Activated CD8-positive, alpha-beta T cell treated with anti-CD3 and anti-CD28 coated beads, Interleukin-2, amount 10 ng/mL, durations not matched to agents 7 days and 5 days (primary cell): ENCODE results near the gene PKDCC. TPM values are rescaled to one million over a fixed set of nuclear protein-coding genes. Genes with fewer than 3 reads are reported as not detected.
"Not testable (repeated sequence)": the region's sequence is repeated elsewhere in the genome, so short reads cannot be mapped to it uniquely, and the experiment has no call there.

Source experiments
- ATAC-seq: fragments of 150-1000 bp; cut with Tn5 transposase; one replicate; pipeline ENCODE4 v1.10.0; 2021; ENCODE audit warnings: moderate library complexity
- CTCF ChIA-PET: fragments of 350-600 bp; sonication (Branson Sonifier 250); formaldehyde crosslinking; loops from one replicate; lab custom pipeline; 2021; ENCODE audit warnings: antibody characterized with exemption; lab: Charles Lee
- POLR2A ChIA-PET: fragments of 350-600 bp; sonication (Branson Sonifier 250); formaldehyde crosslinking; loops from one replicate; lab custom pipeline; 2021; ENCODE audit warnings: antibody characterized with exemption; lab: Charles Lee
- DNase-seq: peaks from one replicate; pipeline ENCODE4 v3.0.0-alpha.2; 2020
- H3K27ac Mint-ChIP-seq: one replicate; pipeline ENCODE4 v1.8.0; 2021; ENCODE audit warnings: mild to moderate bottlenecking, mixed read lengths
- H3K27me3 Mint-ChIP-seq: one replicate; pipeline ENCODE4 v1.8.0; 2021; ENCODE audit warnings: low read depth, mixed read lengths
- H3K36me3 Mint-ChIP-seq: one replicate; pipeline ENCODE4 v1.8.0; 2021; ENCODE audit warnings: low read depth, mixed read lengths
- H3K4me1 Mint-ChIP-seq: one replicate; pipeline ENCODE4 v1.8.0; 2021; ENCODE audit warnings: low read depth, mixed read lengths
- H3K4me3 Mint-ChIP-seq: one replicate; pipeline ENCODE4 v1.8.0; 2021; ENCODE audit warnings: mild to moderate bottlenecking, mixed read lengths
- H3K9me3 Mint-ChIP-seq: one replicate; pipeline ENCODE4 v1.8.0; 2022; ENCODE audit warnings: mixed read lengths; ENCODE audit not compliant: insufficient read depth
- total RNA-seq, 2 experiments: library from RNA; stranded (reverse); gene quantifications; one replicate each; pipeline ENCODE4 v1.2.3, GENCODE V29; 2021

The PKDCC gene
- total RNA-seq, 2 experiments from 2014 or later: not detected

DNA sequence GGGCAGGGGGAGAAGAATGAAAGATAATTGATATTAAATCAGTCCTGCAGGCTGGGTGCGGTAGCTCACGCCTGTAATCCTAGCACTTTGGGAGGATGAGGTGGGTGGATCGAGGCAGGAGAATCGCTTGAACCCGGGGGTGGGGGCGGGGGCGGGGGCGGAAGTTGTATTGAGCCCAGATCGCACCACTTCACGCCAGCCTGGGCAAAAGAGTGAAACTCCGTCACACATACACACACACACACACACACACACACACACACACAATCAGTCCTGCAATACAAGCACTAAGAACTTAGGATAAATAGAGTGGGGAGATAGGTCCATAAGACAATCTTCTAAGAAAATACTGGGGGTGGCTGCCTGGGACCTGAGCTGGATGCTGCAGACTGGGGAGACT lies 15.1 kb upstream of the PKDCC start:
- CTCF ChIA-PET: no interaction called here
- DNase-seq: no peak
- ATAC-seq: no peak
- Mint-ChIP-seq H3K27ac (no peak overlapping the region), H3K36me3 (no peaks in the 10 kb centered on the region), H3K4me1 (peaks cover 8% of the 10 kb centered on the region), H3K4me3 (no peak overlapping the region), H3K27me3 (peaks cover 16% of the 10 kb centered on the region), H3K9me3 (no peaks in the 10 kb centered on the region)
- POLR2A ChIA-PET: no interaction called here

DNA sequence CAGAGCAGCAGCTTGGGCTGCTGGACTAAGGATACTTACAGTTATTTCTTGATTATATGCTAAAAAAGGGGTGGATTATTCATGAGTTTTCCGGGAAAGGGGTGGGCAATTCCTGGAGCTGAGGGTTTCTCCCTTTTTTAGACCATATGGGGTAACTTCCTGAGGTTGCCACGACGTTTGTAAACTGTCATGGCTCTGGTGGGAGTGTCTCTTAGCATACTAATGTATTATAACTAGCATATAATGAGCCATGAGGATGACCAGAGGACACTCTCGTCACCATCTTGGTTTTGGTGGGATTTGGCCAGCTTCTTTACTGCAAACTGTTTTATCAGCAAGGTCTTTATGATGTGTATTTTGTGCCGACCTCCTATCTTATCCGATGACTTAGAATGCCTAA lies 13.7 kb upstream of the PKDCC start:
- H3K9me3 Mint-ChIP-seq, POLR2A ChIA-PET, H3K27ac Mint-ChIP-seq, H3K4me3 Mint-ChIP-seq, H3K36me3 Mint-ChIP-seq, H3K4me1 Mint-ChIP-seq, CTCF ChIA-PET, ATAC-seq, DNase-seq: not testable (repeated sequence)
- H3K27me3 Mint-ChIP-seq: peaks cover 12% of the 10 kb centered on the region

DNA sequence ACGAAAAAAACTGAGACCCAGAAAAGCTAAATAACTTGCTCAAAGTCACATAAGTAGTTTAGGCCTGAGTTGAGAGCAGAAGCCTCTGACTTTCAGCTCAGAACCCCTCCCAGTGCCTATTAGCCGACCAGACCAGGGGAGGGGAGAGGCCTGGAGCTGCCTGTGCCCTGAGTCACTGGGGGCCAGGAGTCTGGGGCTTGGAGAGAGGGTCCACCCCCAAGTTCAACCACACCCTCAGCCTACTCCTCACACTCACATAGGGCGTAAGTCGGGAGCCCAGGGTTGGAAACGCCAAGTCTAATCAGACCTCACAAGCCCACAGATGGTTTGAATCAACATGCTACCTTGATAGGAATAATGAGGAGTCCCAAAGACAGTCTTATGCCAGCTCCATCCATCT lies 12.6 kb upstream of the PKDCC start:
- H3K27ac Mint-ChIP-seq: no peak overlapping the region
- ChIA-PET POLR2A (no interaction called here), CTCF (no interaction called here)

GRCh38 chr2:42036413-42036812 lies 11.4 kb upstream of the PKDCC start:
- H3K36me3 Mint-ChIP-seq: no peaks in the 10 kb centered on the region
- no peak overlapping the region for H3K27ac Mint-ChIP-seq
- ATAC-seq (no peak), DNase-seq (no peak)
- POLR2A ChIA-PET: no interaction called here
- H3K4me1 Mint-ChIP-seq: no peaks in the 10 kb centered on the region
- CTCF ChIA-PET: no interaction called here
- no peak overlapping the region for H3K4me3 Mint-ChIP-seq
- peaks cover 15% of the 10 kb centered on the region for H3K27me3 Mint-ChIP-seq
- no peaks in the 10 kb centered on the region for H3K9me3 Mint-ChIP-seq

More for the DNA sequence above, 12.6 kb upstream of the PKDCC start:
- Mint-ChIP-seq H3K4me3 (no peak overlapping the region), H3K27me3 (peaks cover 15% of the 10 kb centered on the region), H3K9me3 (no peaks in the 10 kb centered on the region), H3K36me3 (no peaks in the 10 kb centered on the region), H3K4me1 (no peaks in the 10 kb centered on the region)
- no peak for DNase-seq
- no peak for ATAC-seq

DNA sequence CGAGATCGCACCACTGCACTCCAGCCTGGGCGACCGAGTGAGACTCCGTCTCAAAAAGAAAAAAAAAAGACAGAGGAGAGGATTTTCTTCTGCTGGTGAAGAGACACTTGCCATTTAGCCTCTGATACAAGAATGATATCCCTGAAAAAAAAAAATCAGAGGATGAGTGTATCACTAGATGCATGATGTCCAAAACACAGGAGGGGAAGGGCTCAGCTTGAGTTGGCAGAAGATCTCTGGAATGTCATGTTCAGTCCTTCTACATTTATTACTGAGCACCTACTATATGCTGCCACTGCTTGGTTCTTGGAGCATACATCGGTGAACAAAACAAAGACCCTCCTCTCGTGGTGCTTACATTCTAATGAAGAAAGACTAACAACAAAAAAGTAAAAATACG lies 10.9 kb upstream of the PKDCC start:
- H3K4me1 Mint-ChIP-seq: no peaks in the 10 kb centered on the region
- peaks cover 15% of the 10 kb centered on the region for H3K27me3 Mint-ChIP-seq
- H3K4me3 Mint-ChIP-seq: no peak overlapping the region
- no peak overlapping the region for H3K27ac Mint-ChIP-seq
- ChIA-PET CTCF (no interaction called here), POLR2A (no interaction called here)
- H3K9me3 Mint-ChIP-seq: no peaks in the 10 kb centered on the region
- ATAC-seq: no peak
- DNase-seq: no peak
- no peaks in the 10 kb centered on the region for H3K36me3 Mint-ChIP-seq

DNA sequence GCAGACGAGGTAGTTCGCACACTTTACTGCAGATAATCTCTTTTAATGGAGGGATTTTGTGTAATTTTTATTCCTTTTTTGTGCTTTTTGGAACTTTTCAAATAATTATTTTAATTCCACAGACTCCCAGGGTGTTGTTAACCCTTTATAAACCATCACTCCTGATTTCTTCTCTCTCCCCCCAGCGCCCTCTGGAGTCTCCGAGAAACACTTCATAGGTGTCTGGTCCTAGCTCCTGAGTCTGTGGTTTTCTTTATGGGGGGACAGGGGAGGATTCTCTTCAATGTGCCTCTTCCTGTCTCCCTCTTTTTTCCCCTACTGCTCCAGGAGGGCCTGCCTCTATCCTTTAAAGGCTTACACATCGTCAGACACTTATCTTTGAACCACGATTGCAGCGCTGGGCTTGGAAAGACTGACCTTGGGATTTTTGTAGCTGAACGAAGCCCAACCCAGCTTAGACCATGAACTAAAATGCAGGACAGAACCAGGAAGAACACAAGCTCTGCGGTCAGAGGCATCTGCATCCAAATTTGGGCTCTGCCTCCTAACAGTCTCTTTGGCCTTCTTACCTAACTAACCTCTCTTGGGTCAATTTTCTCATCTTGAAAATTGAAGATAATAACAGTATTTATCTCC lies 7.1 kb upstream of the PKDCC start:
- Mint-ChIP-seq H3K4me1 (no peaks in the 10 kb centered on the region), H3K36me3 (no peaks in the 10 kb centered on the region), H3K4me3 (no peak overlapping the region), H3K27ac (no peak overlapping the region), H3K27me3 (peaks cover 37% of the 10 kb centered on the region), H3K9me3 (no peaks in the 10 kb centered on the region)
- ChIA-PET CTCF (no interaction called here), POLR2A (no interaction called here)
- no peak for ATAC-seq
- no peak for DNase-seq

- H3K4me1 Mint-ChIP-seq: no peaks in the 10 kb centered on the region
- H3K27me3 Mint-ChIP-seq: peaks cover 42% of the 10 kb centered on the region
- ChIA-PET CTCF (interaction anchor here (1.3 kb wide), 1 partner anchor 46 kb away, joined by 3 read pairs; no protein-coding TSS in a partner anchor), POLR2A (no interaction called here)
- no peaks in the 10 kb centered on the region for H3K9me3 Mint-ChIP-seq
- ATAC-seq: no peak
- DNase-seq: no peak
- H3K27ac Mint-ChIP-seq: no peak overlapping the region
- no peak overlapping the region for H3K4me3 Mint-ChIP-seq
- no peaks in the 10 kb centered on the region for H3K36me3 Mint-ChIP-seq
Observed at GRCh38 chr2:42041377-42042127, 6.3 kb upstream of the PKDCC start.

- Mint-ChIP-seq H3K36me3 (no peaks in the 10 kb centered on the region), H3K27me3 (peaks cover 47% of the 10 kb centered on the region), H3K27ac (no peak overlapping the region), H3K4me3 (no peak overlapping the region), H3K9me3 (no peaks in the 10 kb centered on the region), H3K4me1 (peaks cover 2% of the 10 kb centered on the region)
- POLR2A ChIA-PET: no interaction called here
- CTCF ChIA-PET: interaction anchor here (1.3 kb wide), 1 partner anchor 45 kb away, joined by 3 read pairs; no protein-coding TSS in a partner anchor
- no peak for ATAC-seq
- DNase-seq: no peak
Observed at GRCh38 chr2:42042631-42043355, 5.0 kb upstream of the PKDCC start.

DNA sequence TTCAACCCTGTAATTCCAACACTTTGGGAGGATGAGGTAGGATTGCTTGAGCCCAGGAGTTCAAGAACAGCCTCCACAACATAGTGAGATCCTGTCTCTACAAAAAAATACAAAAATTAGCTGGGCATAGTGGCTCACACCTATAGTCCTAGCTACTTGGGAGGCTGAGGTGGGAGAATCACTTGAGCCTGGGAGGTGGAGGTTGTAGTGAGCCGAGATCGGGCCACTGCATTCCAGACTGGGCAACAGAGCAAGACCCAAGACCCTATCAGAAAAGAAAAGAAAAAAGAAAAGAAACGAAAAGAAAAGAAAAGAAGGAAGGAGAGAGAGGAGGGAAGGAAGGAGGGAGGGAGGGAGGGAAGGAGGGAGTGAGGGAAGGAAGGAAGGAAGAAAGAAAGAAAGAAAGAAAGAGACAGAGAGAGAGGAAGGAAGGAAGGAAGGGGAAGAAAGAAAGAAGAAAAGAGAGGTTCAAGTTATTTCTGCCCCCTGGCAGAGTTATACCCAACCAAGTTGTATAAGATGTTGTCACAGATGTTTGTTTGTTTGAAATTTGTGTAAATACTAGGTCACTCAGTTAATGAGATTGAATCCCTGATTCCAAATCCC lies 3.9 kb upstream of the PKDCC start:
- H3K4me1 Mint-ChIP-seq: peaks cover 2% of the 10 kb centered on the region
- H3K36me3 Mint-ChIP-seq: no peaks in the 10 kb centered on the region
- POLR2A ChIA-PET: no interaction called here
- no peak overlapping the region for H3K27ac Mint-ChIP-seq
- H3K4me3 Mint-ChIP-seq: no peak overlapping the region
- H3K9me3 Mint-ChIP-seq: no peaks in the 10 kb centered on the region
- CTCF ChIA-PET: no interaction called here
- DNase-seq: no peak
- ATAC-seq: no peak
- H3K27me3 Mint-ChIP-seq: peaks cover 52% of the 10 kb centered on the region

GRCh38 chr2:42044939-42045338 lies 2.9 kb upstream of the PKDCC start:
- DNase-seq (no peak), ATAC-seq (no peak)
- Mint-ChIP-seq H3K36me3 (no peaks in the 10 kb centered on the region), H3K27ac (no peak overlapping the region), H3K9me3 (no peaks in the 10 kb centered on the region), H3K4me1 (peaks cover 2% of the 10 kb centered on the region), H3K27me3 (peaks cover 62% of the 10 kb centered on the region), H3K4me3 (no peak overlapping the region)
- CTCF ChIA-PET: interaction anchor here (0.9 kb wide), 1 partner anchor 42 kb away, joined by 3 read pairs; no protein-coding TSS in a partner anchor
- POLR2A ChIA-PET: no interaction called here

- ChIA-PET POLR2A (interaction anchor here (0.6 kb wide), 1 partner anchor 16 kb away, joined by 3 read pairs; no protein-coding TSS in a partner anchor), CTCF (interaction anchor here (0.9 to 1.0 kb wide), 2 partner anchors 42 to 177 kb away, joined by 3 to 4 read pairs; no protein-coding TSS in a partner anchor)
- no peak overlapping the region for H3K4me3 Mint-ChIP-seq
- H3K9me3 Mint-ChIP-seq: no peaks in the 10 kb centered on the region
- DNase-seq (no peak), ATAC-seq (no peak)
- no peaks in the 10 kb centered on the region for H3K36me3 Mint-ChIP-seq
- no peak overlapping the region for H3K27ac Mint-ChIP-seq
- H3K27me3 Mint-ChIP-seq: peaks cover 64% of the 10 kb centered on the region
- peaks cover 2% of the 10 kb centered on the region for H3K4me1 Mint-ChIP-seq
Observed at GRCh38 chr2:42045352-42045751, 2.5 kb upstream of the PKDCC start.
